HEK293 (cell line): ENCODE results near the gene TMOD2.

ENCODE experiments used
- CTCF ChIA-PET: fragments of 350-600 bp; formaldehyde crosslinking; extraction: SDS; loops from one replicate; lab custom pipeline; 2021; ENCODE audit warnings: antibody characterized with exemption; lab: Yijun Ruan, JAX
- POLR2A ChIA-PET: fragments of 300-600 bp; formaldehyde crosslinking; extraction: SDS; loops from one replicate; lab custom pipeline; 2020; ENCODE audit warnings: antibody characterized with exemption, inconsistent platforms; lab: Yijun Ruan, JAX
- H3K27ac ChIP-seq: fragments of 200-500 bp; sonication (Bioruptor generic); 2 replicates; pipeline ENCODE4 v1.5.1; 2014; ENCODE audit warnings: low read depth, low read length, control low read depth, inconsistent platforms; ENCODE audit errors: extremely low read depth
- H3K36me3 ChIP-seq, 2 experiments: fragments of 200-500 bp in 1 of 2; sonication (Bioruptor generic) in 1 of 2; 1 replicate in 1 of 2; 2 replicates in 1 of 2; pipeline ENCODE4 v1.5.1; 2014 to 2017; ENCODE audit warnings: inconsistent platforms in 2 of 2, low read length in 2 of 2; ENCODE audit not compliant: control insufficient read depth in 2 of 2, insufficient read depth in 1 of 2
- H3K4me1 ChIP-seq: fragments of 200-500 bp; sonication (Bioruptor generic); 2 replicates; pipeline ENCODE4 v1.5.1; 2014; ENCODE audit warnings: mild to moderate bottlenecking, low read length, inconsistent platforms; ENCODE audit not compliant: control insufficient read depth, insufficient read depth
- H3K4me3 ChIP-seq: 2 replicates; pipeline ENCODE4 v1.5.1; 2011; ENCODE audit warnings: low read depth, mild to moderate bottlenecking, control low read depth, low read length, moderate library complexity
- H3K9me3 ChIP-seq: fragments of 200-500 bp; sonication (Bioruptor generic); 2 replicates; pipeline ENCODE4 v1.5.1; 2014; ENCODE audit warnings: low read depth, low read length, inconsistent platforms; ENCODE audit not compliant: control insufficient read depth, insufficient read depth
- GLIS1 ChIP-seq: fragments of 450-650 bp; formaldehyde crosslinking; IDR thresholded peaks from 2 replicates; pipeline ENCODE4 v1.5.1; 2016; ENCODE audit warnings: missing biosample characterization, missing genetic modification characterization
- SCRT1 ChIP-seq: fragments of 450-650 bp; formaldehyde crosslinking; IDR thresholded peaks from 2 replicates; pipeline ENCODE4 v1.5.1; 2016; ENCODE audit warnings: missing biosample characterization, missing genetic modification characterization, borderline replicate concordance
- ZFP69B ChIP-seq: fragments of 450-650 bp; formaldehyde crosslinking; IDR thresholded peaks from 2 replicates; pipeline ENCODE4 v1.5.1; 2016; ENCODE audit warnings: missing biosample characterization, missing genetic modification characterization
- ZIC2 ChIP-seq: fragments of 450-650 bp; formaldehyde crosslinking; IDR thresholded peaks from 2 replicates; pipeline ENCODE4 v1.5.1; 2016; ENCODE audit warnings: missing biosample characterization, missing genetic modification characterization
- ZNF184 ChIP-seq: fragments of 450-650 bp; IDR thresholded peaks from 2 replicates; pipeline ENCODE4 v1.5.1; 2018; ENCODE audit warnings: missing biosample characterization, mild to moderate bottlenecking, missing genetic modification characterization
- ZNF302 ChIP-seq: fragments of 450-650 bp; formaldehyde crosslinking; IDR thresholded peaks from 2 replicates; pipeline ENCODE4 v1.5.1; 2016; ENCODE audit warnings: missing biosample characterization, missing genetic modification characterization, low read depth
- ZNF521 ChIP-seq: fragments of 450-650 bp; formaldehyde crosslinking; IDR thresholded peaks from 2 replicates; pipeline ENCODE4 v1.5.1; 2017; ENCODE audit warnings: missing biosample characterization, mild to moderate bottlenecking, missing genetic modification characterization
- ZNF529 ChIP-seq: fragments of 450-650 bp; formaldehyde crosslinking; IDR thresholded peaks from 2 replicates; pipeline ENCODE4 v1.5.1; 2017; ENCODE audit warnings: missing genetic modification characterization, missing biosample characterization; ENCODE audit not compliant: insufficient replicate concordance
- ZNF530 ChIP-seq: fragments of 450-650 bp; formaldehyde crosslinking; IDR thresholded peaks from 2 replicates; pipeline ENCODE4 v1.5.1; 2016; ENCODE audit warnings: low read depth, missing biosample characterization, missing genetic modification characterization
- ZNF558 ChIP-seq: fragments of 450-650 bp; formaldehyde crosslinking; IDR thresholded peaks from 2 replicates; pipeline ENCODE4 v1.5.1; 2016; ENCODE audit warnings: missing biosample characterization, missing genetic modification characterization
- ZNF629 ChIP-seq: fragments of 450-650 bp; formaldehyde crosslinking; IDR thresholded peaks from 2 replicates; pipeline ENCODE4 v1.5.1; 2017; ENCODE audit warnings: missing biosample characterization, missing genetic modification characterization
- ZNF654 ChIP-seq: fragments of 450-650 bp; formaldehyde crosslinking; IDR thresholded peaks from 2 replicates; pipeline ENCODE4 v1.5.1; 2016; ENCODE audit warnings: low read depth, missing biosample characterization, missing genetic modification characterization
- ZNF664 ChIP-seq: fragments of 450-650 bp; formaldehyde crosslinking; IDR thresholded peaks from 2 replicates; pipeline ENCODE4 v1.5.1; 2016; ENCODE audit warnings: missing biosample characterization, missing genetic modification characterization
- ZNF677 ChIP-seq: fragments of 450-650 bp; IDR thresholded peaks from 2 replicates; pipeline ENCODE4 v1.5.0; 2018; ENCODE audit warnings: missing biosample characterization, mild to moderate bottlenecking, missing genetic modification characterization, moderate library complexity
- ZNF701 ChIP-seq: fragments of 450-650 bp; formaldehyde crosslinking; IDR thresholded peaks from 2 replicates; pipeline ENCODE4 v1.5.1; 2016; ENCODE audit warnings: missing biosample characterization, missing genetic modification characterization
- ZNF792 ChIP-seq: fragments of 450-650 bp; formaldehyde crosslinking; IDR thresholded peaks from 2 replicates; pipeline ENCODE4 v1.5.1; 2016; ENCODE audit warnings: missing biosample characterization, missing genetic modification characterization
- ZSCAN16 ChIP-seq: fragments of 450-650 bp; formaldehyde crosslinking; IDR thresholded peaks from 2 replicates; pipeline ENCODE4 v1.5.1; 2016; ENCODE audit warnings: missing biosample characterization, missing genetic modification characterization
- TF ChIP-seq, protein P1 (sequence below): fragments of 450-650 bp; formaldehyde crosslinking; conservative IDR thresholded peaks from 2 replicates; pipeline ENCODE4 v1.5.1; 2016; ENCODE audit warnings: low read depth, missing biosample characterization, missing genetic modification characterization
- TF ChIP-seq, protein P2 (sequence below): fragments of 450-650 bp; formaldehyde crosslinking; IDR thresholded peaks from 2 replicates; pipeline ENCODE4 v1.5.1; 2016; ENCODE audit warnings: missing biosample characterization, missing genetic modification characterization
- TF ChIP-seq, protein P3 (sequence below): IDR thresholded peaks from 2 replicates; pipeline ENCODE4 v1.6.1; 2011; ENCODE audit warnings: mild to moderate bottlenecking, low read depth, low read length, borderline replicate concordance

The TMOD2 gene

DNA sequence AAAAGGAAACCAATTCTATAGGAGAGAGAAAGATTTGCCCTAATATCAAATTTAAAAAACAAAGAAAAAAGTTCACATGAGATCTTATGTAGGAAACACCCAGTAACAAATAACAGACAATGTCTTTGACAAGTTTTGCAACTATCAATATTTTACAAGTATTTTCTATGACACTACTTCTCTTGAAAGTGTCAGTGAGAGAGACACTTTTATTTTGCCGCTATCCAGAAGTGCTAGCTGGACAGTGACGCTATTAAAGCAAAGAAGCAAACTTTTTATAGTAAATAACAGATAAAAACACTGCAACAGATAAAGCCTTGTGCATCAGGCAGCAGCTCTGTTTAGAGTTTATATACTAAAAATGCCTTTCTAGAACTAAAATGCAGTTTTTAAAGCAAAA lies 27.2 kb upstream of the TMOD2 start:
- Histone ChIP-seq H3K9me3 (no peaks in the 10 kb centered on the region), H3K4me1 (no peaks in the 10 kb centered on the region; the same call in 1 of the 2 replicates), H3K4me3 (no peak overlapping the region)
- ChIA-PET CTCF (interaction anchor here (0.6 kb wide), 1 partner anchor 224 kb away, joined by 3 read pairs; no protein-coding TSS in a partner anchor), POLR2A (no interaction called here)
- TF ChIP-seq ZNF558 (tag by site-specific recombination), result no peak
- TF ChIP-seq ZNF701, result no peak
- TF ChIP-seq SCRT1 (tag by site-specific recombination), result no peak
- TF ChIP-seq, protein P1, sequence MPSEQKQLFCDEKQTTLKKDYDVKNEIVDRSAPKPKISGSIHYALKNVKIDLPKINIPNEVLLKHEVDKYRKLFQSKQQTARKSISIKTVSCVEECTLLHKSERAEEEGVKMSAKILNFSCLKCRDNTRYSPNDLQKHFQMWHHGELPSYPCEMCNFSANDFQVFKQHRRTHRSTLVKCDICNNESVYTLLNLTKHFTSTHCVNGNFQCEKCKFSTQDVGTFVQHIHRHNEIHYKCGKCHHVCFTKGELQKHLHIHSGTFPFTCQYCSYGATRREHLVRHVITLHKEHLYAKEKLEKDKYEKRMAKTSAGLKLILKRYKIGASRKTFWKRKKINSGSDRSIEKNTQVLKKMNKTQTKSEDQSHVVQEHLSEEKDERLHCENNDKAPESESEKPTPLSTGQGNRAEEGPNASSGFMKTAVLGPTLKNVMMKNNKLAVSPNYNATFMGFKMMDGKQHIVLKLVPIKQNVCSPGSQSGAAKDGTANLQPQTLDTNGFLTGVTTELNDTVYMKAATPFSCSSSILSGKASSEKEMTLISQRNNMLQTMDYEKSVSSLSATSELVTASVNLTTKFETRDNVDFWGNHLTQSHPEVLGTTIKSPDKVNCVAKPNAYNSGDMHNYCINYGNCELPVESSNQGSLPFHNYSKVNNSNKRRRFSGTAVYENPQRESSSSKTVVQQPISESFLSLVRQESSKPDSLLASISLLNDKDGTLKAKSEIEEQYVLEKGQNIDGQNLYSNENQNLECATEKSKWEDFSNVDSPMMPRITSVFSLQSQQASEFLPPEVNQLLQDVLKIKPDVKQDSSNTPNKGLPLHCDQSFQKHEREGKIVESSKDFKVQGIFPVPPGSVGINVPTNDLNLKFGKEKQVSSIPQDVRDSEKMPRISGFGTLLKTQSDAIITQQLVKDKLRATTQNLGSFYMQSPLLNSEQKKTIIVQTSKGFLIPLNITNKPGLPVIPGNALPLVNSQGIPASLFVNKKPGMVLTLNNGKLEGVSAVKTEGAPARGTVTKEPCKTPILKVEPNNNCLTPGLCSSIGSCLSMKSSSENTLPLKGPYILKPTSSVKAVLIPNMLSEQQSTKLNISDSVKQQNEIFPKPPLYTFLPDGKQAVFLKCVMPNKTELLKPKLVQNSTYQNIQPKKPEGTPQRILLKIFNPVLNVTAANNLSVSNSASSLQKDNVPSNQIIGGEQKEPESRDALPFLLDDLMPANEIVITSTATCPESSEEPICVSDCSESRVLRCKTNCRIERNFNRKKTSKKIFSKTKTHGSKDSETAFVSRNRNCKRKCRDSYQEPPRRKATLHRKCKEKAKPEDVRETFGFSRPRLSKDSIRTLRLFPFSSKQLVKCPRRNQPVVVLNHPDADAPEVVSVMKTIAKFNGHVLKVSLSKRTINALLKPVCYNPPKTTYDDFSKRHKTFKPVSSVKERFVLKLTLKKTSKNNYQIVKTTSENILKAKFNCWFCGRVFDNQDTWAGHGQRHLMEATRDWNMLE (tag by site-specific recombination), result no peak
- TF ChIP-seq, all 188 proteins: peak for 0
- Histone ChIP-seq H3K36me3 (no peaks in the 10 kb centered on the region), H3K27ac (no peak overlapping the region)

DNA sequence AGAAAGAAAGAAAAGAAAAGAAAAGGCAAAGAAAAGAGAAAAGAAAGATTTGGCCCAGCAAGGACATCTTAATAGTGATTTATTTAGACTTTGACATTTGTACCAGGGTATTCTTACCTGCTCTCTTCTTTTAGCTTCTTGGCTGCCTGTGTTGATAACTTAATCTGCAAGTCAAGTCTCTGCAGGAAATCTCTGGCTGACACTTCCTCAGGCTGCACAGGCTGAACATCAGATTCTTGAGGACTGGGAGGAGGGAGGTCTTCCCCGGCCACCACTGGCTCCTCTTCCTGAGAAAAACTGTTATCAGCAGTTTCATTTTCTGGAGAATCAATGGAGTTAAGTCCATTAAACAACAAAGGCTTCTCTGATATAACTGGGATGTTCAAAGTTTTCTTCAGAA lies 26.7 kb upstream of the TMOD2 start:
- H3K27ac ChIP-seq, result no peak overlapping the region
- ChIA-PET CTCF (interaction anchor here (0.6 kb wide), 1 partner anchor 224 kb away, joined by 3 read pairs; no protein-coding TSS in a partner anchor), POLR2A (no interaction called here)
- H3K9me3 ChIP-seq, result no peaks in the 10 kb centered on the region
- H3K4me1 ChIP-seq, result no peaks in the 10 kb centered on the region; the same call in 1 of the 2 replicates
- H3K4me3 ChIP-seq, result no peak overlapping the region
- H3K36me3 ChIP-seq, result no peaks in the 10 kb centered on the region
- no peak for TF ChIP-seq ZIC2 (tag by site-specific recombination)
- TF ChIP-seq ZNF302 (tag by site-specific recombination), result no peak
- TF ChIP-seq, protein P1 (tag by site-specific recombination), result no peak
- TF ChIP-seq ZNF530 (tag by site-specific recombination), result no peak
- TF ChIP-seq, protein P2, sequence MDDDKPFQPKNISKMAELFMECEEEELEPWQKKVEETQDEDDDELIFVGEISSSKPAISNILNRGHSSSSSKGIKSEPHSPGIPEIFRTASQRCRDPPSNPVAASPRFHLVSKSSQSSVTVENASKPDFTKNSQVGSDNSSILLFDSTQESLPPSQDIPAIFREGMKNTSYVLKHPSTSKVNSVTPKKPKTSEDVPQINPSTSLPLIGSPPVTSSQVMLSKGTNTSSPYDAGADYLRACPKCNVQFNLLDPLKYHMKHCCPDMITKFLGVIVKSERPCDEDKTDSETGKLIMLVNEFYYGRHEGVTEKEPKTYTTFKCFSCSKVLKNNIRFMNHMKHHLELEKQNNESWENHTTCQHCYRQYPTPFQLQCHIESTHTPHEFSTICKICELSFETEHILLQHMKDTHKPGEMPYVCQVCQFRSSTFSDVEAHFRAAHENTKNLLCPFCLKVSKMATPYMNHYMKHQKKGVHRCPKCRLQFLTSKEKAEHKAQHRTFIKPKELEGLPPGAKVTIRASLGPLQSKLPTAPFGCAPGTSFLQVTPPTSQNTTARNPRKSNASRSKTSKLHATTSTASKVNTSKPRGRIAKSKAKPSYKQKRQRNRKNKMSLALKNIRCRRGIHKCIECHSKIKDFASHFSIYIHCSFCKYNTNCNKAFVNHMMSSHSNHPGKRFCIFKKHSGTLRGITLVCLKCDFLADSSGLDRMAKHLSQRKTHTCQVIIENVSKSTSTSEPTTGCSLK (tag by site-specific recombination), result no peak
- TF ChIP-seq ZNF558 (tag by site-specific recombination), result no peak
- no peak for TF ChIP-seq ZNF529 (tag by site-specific recombination)
- no peak for TF ChIP-seq ZFP69B (tag by site-specific recombination)
- no peak for TF ChIP-seq ZNF792
- no peak for TF ChIP-seq ZNF677 (tag by site-specific recombination)
- no peak for TF ChIP-seq ZNF654 (tag by site-specific recombination)
- no peak for TF ChIP-seq ZNF664
- TF ChIP-seq ZNF521 (tag by site-specific recombination), result no peak
- TF ChIP-seq ZNF629 (tag by site-specific recombination), result no peak
- TF ChIP-seq GLIS1 (tag by site-specific recombination), result no peak
- TF ChIP-seq, protein P3, sequence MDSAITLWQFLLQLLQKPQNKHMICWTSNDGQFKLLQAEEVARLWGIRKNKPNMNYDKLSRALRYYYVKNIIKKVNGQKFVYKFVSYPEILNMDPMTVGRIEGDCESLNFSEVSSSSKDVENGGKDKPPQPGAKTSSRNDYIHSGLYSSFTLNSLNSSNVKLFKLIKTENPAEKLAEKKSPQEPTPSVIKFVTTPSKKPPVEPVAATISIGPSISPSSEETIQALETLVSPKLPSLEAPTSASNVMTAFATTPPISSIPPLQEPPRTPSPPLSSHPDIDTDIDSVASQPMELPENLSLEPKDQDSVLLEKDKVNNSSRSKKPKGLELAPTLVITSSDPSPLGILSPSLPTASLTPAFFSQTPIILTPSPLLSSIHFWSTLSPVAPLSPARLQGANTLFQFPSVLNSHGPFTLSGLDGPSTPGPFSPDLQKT, result no peak
- TF ChIP-seq ZNF184 (tag by site-specific recombination), result no peak
- TF ChIP-seq ZSCAN16, result no peak
